Thyroid gland (tissue), 4 donors: ENCODE results near the gene ACCSL. TPM values are rescaled to one million over a fixed set of nuclear protein-coding genes. Genes with fewer than 3 reads are reported as not detected.

ENCODE experiments used
- DNase-seq, 2 donors: peaks; one replicate each; pipeline ENCODE4 v3.0.0-alpha.2; 2019
- H3K27ac ChIP-seq, 3 donors: fragments of 200-600 bp; sonication (generic); 1 replicate in 2 of 3; 2 replicates in 1 of 3; pipeline ENCODE4 v1.5.1; 2016 to 2019; ENCODE audit warnings: mild to moderate bottlenecking in 1 of 3, moderate library complexity in 1 of 3
- H3K27me3 ChIP-seq: fragments of 200-600 bp; sonication (generic); one replicate; pipeline ENCODE4 v1.5.1; 2019
- H3K36me3 ChIP-seq, 2 donors: fragments of 200-600 bp; sonication (generic); one replicate each; pipeline ENCODE4 v1.5.1; 2016 to 2019
- H3K4me1 ChIP-seq, 2 donors: fragments of 200-600 bp; sonication (generic); one replicate each; pipeline ENCODE4 v1.5.1; 2017 to 2019
- H3K4me3 ChIP-seq, 3 donors: fragments of 200-600 bp; sonication (generic); replicated peaks in 1 of 3; 1 replicate in 2 of 3; 2 replicates in 1 of 3; pipeline ENCODE4 v1.5.1; 2016; ENCODE audit warnings: mild to moderate bottlenecking in 1 of 3
- H3K9me3 ChIP-seq: fragments of 200-600 bp; sonication (generic); one replicate; pipeline ENCODE4 v1.5.1; 2017
- CTCF ChIP-seq, 6 experiments: fragments of 200-600 bp in 3 of 6; fragments of 450-650 bp in 3 of 6; sonication (generic) in 3 of 6; IDR thresholded peaks; one replicate each; pipeline ENCODE4 v1.5.1; 2016 to 2019; ENCODE audit warnings: antibody characterized with exemption in 6 of 6, mild to moderate bottlenecking in 2 of 6, inconsistent platforms in 1 of 6, moderate library complexity in 1 of 6
- POLR2A ChIP-seq, 2 donors: fragments of 450-650 bp; IDR thresholded peaks; one replicate each; pipeline ENCODE4 v1.6.1; 2017; ENCODE audit warnings: antibody characterized with exemption in 2 of 2, mild to moderate bottlenecking in 2 of 2, moderate library complexity in 1 of 2
- WGBS, 2 donors: methylation state at CpG; one replicate each; pipeline ENCODE4 v1.1.5; 2017; 5-methylcytosine and 5-hydroxymethylcytosine counted together
- intact Hi-C: fragments of 100-400 bp; cut with DNase I; formaldehyde crosslinking; loops from one replicate; pipeline ENCODE4 v1.15.1; 2023
- total RNA-seq, 4 donors: library from RNA; depleted of rRNA; stranded (reverse); fragments of >200 nt; gene quantifications; one replicate each; pipeline ENCODE4 v1.2.3, GENCODE V29; 2016

ACCSL gene
- total RNA-seq, 4 donors from 2014 or later, result not detected

- Histone ChIP-seq H3K27ac (no peak overlapping the region), H3K36me3 (no peaks in the 10 kb centered on the region)
Measured at GRCh38 chr11:44003736-44004451, 43.9 kb upstream of the ACCSL start.

GRCh38 chr11:44004452-44005062 lies 43.2 kb upstream of the ACCSL start:
- no peak for DNase-seq
- Histone ChIP-seq H3K4me3 (no peak overlapping the region), H3K36me3 (no peaks in the 10 kb centered on the region), H3K4me1 (no peaks in the 10 kb centered on the region), H3K27ac (no peak overlapping the region), H3K9me3 (no peaks in the 10 kb centered on the region), H3K27me3 (no peaks in the 10 kb centered on the region)
- TF ChIP-seq CTCF (IDR thresholded peaks at IDR 0.05), result no peak
- TF ChIP-seq POLR2A (IDR thresholded peaks at IDR 0.05), result no peak
- intact Hi-C loops, result no loop called here
- 85 to 87% methylated on average over 6 to 10 of the region's 10 CpGs for WGBS, 2 donors

More at GRCh38 chr11:44003736-44004451, 43.9 kb upstream of the ACCSL start:
- Histone ChIP-seq H3K4me1 (no peaks in the 10 kb centered on the region), H3K4me3 (no peak overlapping the region), H3K9me3 (no peaks in the 10 kb centered on the region), H3K27me3 (no peaks in the 10 kb centered on the region)
- 88% methylated on average over 9 of the region's 9 CpGs for WGBS, 2 donors
- no peak for TF ChIP-seq CTCF (IDR thresholded peaks at IDR 0.05)
- no peak for TF ChIP-seq POLR2A (IDR thresholded peaks at IDR 0.05)
- DNase-seq, result no peak
- intact Hi-C loops, result no loop called here

GRCh38 chr11:44005063-44005701 lies 42.6 kb upstream of the ACCSL start:
- DNase-seq, result no peak
- Histone ChIP-seq H3K4me3 (no peak overlapping the region), H3K9me3 (no peaks in the 10 kb centered on the region), H3K4me1 (no peaks in the 10 kb centered on the region), H3K27ac (no peak overlapping the region), H3K36me3 (no peaks in the 10 kb centered on the region), H3K27me3 (no peaks in the 10 kb centered on the region)
- 45 to 52% methylated on average over 8 to 14 of the region's 14 CpGs for WGBS, 2 donors
- TF ChIP-seq CTCF (IDR thresholded peaks at IDR 0.05) (no peak), POLR2A (IDR thresholded peaks at IDR 0.05) (no peak)
- intact Hi-C loops, result no loop called here

- H3K4me3 ChIP-seq, result no peak overlapping the region
- intact Hi-C loops, result no loop called here
- H3K9me3 ChIP-seq, result no peaks in the 10 kb centered on the region
- 89 to 90% methylated on average over 1 of the region's 1 CpG for WGBS, 2 donors
- no peaks in the 10 kb centered on the region for H3K36me3 ChIP-seq
- no peaks in the 10 kb centered on the region for H3K4me1 ChIP-seq
- no peak for DNase-seq
- no peaks in the 10 kb centered on the region for H3K27me3 ChIP-seq
- no peak for TF ChIP-seq POLR2A (IDR thresholded peaks at IDR 0.05)
- no peak for TF ChIP-seq CTCF (IDR thresholded peaks at IDR 0.05)
- no peak overlapping the region for H3K27ac ChIP-seq
Measured at GRCh38 chr11:44005956-44006355, 41.8 kb upstream of the ACCSL start.

GRCh38 chr11:44006917-44007361 lies 40.8 kb upstream of the ACCSL start:
- intact Hi-C loops, result no loop called here
- TF ChIP-seq POLR2A (IDR thresholded peaks at IDR 0.05) (no peak), CTCF (IDR thresholded peaks at IDR 0.05) (no peak)
- H3K4me1 ChIP-seq, result no peaks in the 10 kb centered on the region
- no peaks in the 10 kb centered on the region for H3K36me3 ChIP-seq
- 56 to 78% methylated on average over 11 of the region's 11 CpGs for WGBS, 2 donors
- peak overlapping the region in 2 of 3 donors; percentile 1 to 65 for H3K27ac ChIP-seq
- H3K9me3 ChIP-seq, result no peaks in the 10 kb centered on the region
- no peak for DNase-seq
- no peaks in the 10 kb centered on the region for H3K27me3 ChIP-seq
- no peak overlapping the region for H3K4me3 ChIP-seq
